GM12891 (cell line): Measurements from ENCODE around the gene LIX1L. TPM values are rescaled to one million over a fixed set of nuclear protein-coding genes. Genes with fewer than 3 reads are reported as not detected.

Source experiments
- DNase-seq: peaks from one replicate; pipeline ENCODE4 v3.0.0; 2011; ENCODE audit warnings: low spot score; ENCODE audit not compliant: insufficient read length
- FAIRE-seq: peaks from 2 replicates; lab custom pipeline; 2011; peaks lifted over from hg19 to GRCh38; lab: Jason Lieb, UNC
- PAX5 ChIP-seq: IDR thresholded peaks from 2 replicates; pipeline ENCODE4 v1.6.1; 2011; ENCODE audit warnings: low read length, moderate library complexity, mild to moderate bottlenecking; ENCODE audit not compliant: insufficient read depth, severe bottlenecking
- POLR2A ChIP-seq: IDR thresholded peaks from 2 replicates; pipeline ENCODE4 v1.6.1; 2011; ENCODE audit warnings: low read depth, low read length, control low read depth
- POLR2AphosphoS5 ChIP-seq: IDR thresholded peaks from 2 replicates; pipeline ENCODE4 v1.6.1; 2011; ENCODE audit warnings: low read depth, low read length, control low read depth
- POU2F2 ChIP-seq: IDR thresholded peaks from 2 replicates; pipeline ENCODE4 v1.6.1; 2011; ENCODE audit warnings: low read depth, mild to moderate bottlenecking, control low read depth, low read length, moderate library complexity
- SPI1 ChIP-seq: IDR thresholded peaks from 2 replicates; pipeline ENCODE4 v1.6.1; 2011; ENCODE audit warnings: low read depth, low read length, control low read depth
- TAF1 ChIP-seq: IDR thresholded peaks from 2 replicates; pipeline ENCODE4 v1.6.1; 2011; ENCODE audit warnings: low read depth, low read length, control low read depth
- polyA plus RNA-seq: library from polyadenylated mRNA; unstranded; fragments of >200 nt; gene quantifications from one replicate; pipeline ENCODE4 v1.2.1, GENCODE V29; 2012; ENCODE audit warnings: low read depth, missing spikeins, inconsistent platforms; ENCODE audit not compliant: missing spikeins

LIX1L gene
- 6.1 TPM for polyA plus RNA-seq

DNA sequence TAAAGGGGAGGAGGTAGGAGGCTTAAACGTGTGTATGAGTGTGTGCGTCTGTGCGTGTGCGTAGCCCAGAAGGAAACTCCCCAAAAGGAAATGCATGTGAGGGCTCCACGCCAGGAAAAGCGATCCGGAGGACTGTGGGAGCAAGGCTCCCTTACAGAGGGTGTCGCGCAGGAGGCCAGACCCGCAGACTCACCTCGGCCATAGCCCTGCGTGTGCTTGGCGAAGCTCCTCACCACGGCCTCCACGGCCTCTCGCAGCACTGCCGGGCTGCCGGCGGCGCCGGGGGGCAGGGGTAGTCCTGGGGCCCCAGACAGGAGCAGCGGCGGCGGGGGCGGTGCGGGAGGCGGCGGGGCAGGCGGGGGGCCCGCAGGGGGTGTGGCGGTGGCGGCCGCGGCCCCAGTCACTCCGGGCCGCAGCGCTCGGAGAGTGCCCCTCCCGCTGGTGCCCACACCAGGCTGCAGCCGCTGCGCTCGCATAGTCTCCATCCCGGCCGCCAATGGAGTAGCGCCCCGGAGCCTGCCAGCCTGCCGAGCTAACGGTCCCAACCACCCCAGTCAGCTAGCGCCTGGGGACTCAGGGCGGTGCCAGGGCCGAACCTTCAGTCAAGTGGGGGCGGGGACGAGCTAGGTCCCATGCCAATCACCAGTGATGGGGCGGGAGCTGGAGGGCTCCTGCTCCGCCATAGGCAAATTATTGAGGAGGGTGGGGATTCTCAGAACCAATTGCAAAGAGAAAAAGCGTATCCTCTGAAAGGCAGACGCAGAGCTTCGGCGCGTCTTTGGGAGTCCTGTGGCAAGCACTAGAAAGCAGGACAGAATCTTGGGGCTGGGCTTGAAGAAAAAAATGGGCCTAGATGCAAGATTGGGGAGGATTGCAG, at the start of gene LIX1L:
Gene LIX1L, minus strand, starts transcription at position 575 of the 877 bp plus-strand sequence. Its CDS starts 90 bp downstream, at position 485.
- TF ChIP-seq PAX5 (no peak), TAF1 (no peak), POLR2AphosphoS5 (peak; percentile 68), POU2F2 (no peak), SPI1 (no peak), POLR2A (peak; percentile 70)
- DNase-seq (peak; percentile 89), FAIRE-seq (peak; percentile 88)

DNA sequence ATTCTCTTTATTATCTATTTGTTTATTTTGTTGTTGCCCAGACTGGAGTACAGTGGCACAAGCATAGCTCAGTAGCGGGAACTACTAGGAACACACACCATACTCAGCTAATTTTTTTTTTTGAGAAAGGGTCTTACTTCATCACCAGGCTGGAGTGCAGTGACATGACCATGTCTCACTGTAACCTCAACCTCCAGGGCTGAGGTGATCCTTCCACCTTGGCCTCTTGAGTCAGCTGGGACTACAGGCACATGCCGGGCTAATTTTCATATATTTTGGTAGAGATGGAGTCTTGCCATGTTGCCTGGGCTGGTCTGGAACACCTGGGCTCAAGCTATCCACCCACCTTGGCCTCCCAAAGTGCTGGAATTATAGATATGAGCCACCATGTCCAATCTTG, 43.9 kb upstream of the LIX1L start:
- DNase-seq, result no peak
- no peak for FAIRE-seq

DNA sequence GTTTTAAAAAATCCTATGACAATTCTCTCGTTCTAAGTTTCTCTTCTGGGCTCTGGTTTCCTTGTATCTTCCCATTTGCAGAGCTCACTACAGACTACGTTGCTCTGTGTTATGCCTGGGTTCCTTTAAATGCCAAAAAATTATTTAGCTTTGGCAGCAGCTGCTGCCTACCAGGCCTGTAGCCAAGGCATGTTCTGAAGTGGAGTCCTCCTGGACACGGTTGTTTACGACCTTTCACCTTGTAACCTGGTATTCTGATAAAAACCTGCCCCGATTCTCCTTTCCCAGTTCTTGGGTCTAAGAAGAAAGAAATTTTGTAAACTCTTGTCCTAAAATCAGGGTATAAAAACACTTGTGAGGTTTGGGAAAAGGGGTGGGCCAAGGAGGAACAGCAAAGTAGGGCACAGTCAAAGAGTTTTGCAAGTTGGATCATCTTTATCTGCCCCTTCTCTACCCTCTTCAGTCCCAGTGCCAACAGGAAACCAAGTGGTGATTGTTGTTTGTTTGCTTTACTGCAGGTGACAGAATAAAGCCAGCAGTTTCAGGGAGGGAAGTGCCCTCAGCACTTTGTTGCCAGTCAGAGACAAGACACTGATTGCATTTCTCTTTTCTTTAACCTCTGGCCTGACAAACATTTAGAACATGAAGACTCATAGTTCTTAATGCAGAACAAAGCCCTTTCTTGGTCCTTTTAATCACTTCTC, 41.7 kb upstream of the LIX1L start:
- FAIRE-seq (no peak), DNase-seq (no peak)
- TF ChIP-seq POLR2AphosphoS5, result no peak
- TF ChIP-seq POLR2A, result no peak
- TF ChIP-seq PAX5, result no peak
- TF ChIP-seq POU2F2, result no peak
- TF ChIP-seq TAF1, result no peak
- no peak for TF ChIP-seq SPI1

More for the DNA sequence above, 43.9 kb upstream of the LIX1L start:
- TF ChIP-seq TAF1, result no peak

DNA sequence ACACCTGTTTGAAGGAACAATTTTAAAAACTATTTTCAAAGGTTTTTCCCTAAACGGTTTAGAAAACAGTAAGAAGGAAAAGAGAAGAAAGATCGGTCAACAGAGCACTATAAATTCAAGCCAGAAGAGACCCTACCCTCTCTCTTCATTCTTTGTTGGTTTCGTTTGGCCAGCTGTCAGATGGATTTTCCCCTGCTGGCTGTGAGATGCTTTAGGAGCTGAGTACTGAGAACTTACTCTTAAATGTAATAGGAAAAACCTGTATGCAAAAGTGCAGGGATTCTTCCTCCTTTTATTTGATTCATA, 39.9 kb upstream of the LIX1L start:
- no peak for DNase-seq
- TF ChIP-seq PAX5, result no peak
- no peak for FAIRE-seq

DNA sequence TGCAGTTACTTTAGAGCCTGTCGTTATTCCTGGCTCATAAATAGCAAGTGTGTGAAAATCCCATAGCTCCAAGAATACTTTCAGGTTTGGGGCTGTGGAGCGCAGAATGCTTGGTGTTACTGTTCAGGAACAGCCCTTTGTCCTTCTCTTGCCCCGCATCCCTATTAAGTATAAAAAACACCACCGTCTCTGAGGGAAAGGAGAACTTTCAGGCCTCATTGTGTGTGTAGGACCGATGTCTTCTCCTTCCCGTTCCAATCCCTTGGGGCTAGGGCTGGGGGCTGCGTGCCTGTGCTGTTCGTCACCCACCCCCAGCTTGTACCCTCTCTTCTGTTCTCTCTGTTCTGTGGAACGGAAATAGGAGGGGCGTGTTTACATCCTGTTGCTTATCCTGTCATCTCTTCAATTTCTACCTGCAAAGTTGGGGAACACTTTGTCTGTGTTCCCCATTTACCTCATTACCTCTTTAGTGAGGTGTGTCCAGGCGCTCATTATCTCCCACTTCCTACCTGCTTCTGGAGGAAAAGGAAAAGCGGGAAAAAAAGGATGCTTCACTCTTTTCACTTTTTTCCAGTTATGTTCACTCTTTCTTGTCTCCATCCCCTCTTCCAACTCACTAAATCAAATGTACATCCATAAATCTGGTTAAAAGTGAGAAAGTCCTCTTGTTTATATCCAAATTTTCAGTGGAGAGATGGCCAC, 39.4 kb upstream of the LIX1L start:
- DNase-seq, result peak; percentile 37
- FAIRE-seq, result peak; percentile 38
- TF ChIP-seq SPI1 (peak; percentile 49; the same call in 1 of the 2 replicates), POU2F2 (peak; percentile 57; the same call in 1 of the 2 replicates), TAF1 (peak; percentile 70; the same call in 1 of the 2 replicates), POLR2A (peak; percentile 88), POLR2AphosphoS5 (peak; percentile 81), PAX5 (no peak)

DNA sequence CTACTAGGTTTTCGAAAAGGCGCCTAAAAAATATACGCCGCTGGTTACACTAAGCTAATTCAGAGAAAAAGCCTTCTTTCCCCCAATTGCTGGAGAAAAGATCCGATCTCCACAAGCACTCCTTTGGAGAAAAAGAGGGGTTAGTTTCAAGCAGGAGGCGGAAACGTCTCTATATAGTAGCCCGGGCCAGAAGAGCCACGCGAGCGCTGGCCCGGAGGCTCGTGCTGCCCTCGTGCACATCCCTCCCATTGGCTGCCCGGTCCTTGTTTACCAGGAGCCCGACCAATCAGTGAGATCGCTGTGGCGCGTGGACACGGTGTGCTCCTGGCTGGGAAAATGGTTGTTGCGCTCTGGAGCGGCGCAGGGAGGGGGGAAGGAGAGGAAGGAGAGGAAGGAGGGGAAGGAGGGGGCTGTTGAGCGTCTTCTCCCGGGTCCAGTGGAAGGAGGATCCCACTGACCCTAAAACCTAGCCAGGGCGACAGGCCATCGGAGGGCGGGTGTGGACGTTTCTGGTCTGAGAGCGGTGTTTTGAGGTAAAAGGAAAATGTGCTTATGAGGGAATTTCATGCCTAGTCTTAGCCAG, 38.7 kb upstream of the LIX1L start, which contains the start of gene TXNIP:
Gene TXNIP, minus strand, starts transcription at position 147 of the 583 bp plus-strand sequence. CDS start 313 bp downstream, outside the sequence.
- peak; percentile 92 for FAIRE-seq
- DNase-seq, result peak; percentile 87
- TF ChIP-seq SPI1 (peak; percentile 15; the same call in 1 of the 2 replicates), POU2F2 (peak; percentile 50), POLR2A (peak; percentile 100), POLR2AphosphoS5 (peak; percentile 99), TAF1 (peak; percentile 83), PAX5 (no peak)

DNA sequence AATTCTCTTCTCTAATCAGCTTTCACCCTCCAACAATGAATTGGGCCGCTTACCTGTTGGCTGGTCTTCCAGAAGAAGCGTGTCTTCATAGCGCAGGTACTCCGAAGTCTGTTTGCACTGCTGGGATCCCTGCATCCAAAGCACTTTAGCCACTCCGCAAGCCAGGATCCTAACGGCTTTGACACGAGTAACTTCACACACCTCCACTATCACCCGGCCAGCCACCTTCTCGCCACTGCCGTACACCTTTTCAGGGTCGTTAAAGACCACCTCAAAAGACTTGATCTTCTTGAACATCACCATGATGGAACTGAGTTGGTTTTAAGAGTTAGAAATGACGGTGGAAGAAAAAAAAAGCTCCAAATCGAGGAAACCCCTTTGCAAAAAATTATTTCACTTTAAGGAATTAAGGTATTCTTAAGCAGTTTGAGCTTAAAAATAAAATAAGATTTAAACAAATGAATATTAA, 38.2 kb upstream of the LIX1L start:
- peak; percentile 23 for FAIRE-seq
- DNase-seq, result no peak
- no peak for TF ChIP-seq PAX5
- TF ChIP-seq POLR2AphosphoS5, result no peak; the same call in none of the 2 replicates
- no peak for TF ChIP-seq POU2F2
- no peak for TF ChIP-seq POLR2A

DNA sequence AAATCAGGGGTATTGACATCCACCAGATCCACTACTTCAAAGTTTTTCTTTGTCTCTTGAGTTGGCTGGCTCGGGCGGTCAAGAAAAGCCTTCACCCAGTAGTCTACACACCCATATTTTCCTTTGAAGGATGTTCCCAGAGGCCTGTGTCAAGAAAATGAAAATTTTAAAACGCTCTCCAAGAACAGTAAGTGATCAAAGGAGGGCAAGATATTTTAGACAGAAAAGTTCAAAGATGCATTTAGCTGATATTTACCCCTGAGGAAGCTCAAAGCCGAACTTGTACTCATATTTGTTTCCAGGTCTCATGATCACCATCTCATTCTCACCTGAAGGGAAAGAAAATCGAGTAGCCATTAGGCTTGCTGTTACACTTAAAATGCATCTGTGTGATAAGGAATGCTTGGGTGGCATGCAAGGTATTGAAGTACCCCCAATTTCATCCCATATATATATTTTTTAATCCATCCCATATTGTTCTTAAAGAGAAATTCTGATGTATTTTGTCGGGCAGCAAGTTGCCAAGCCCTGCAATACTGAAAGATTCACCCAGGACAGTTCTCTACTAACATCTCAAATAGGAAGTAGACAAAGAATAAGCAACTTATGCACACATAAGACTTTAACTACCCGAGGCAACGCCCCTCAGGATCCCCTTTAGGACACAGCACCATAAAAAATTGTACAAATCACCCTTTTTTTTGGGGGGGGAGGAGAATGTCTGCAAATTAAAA, 37.5 kb upstream of the LIX1L start:
- TF ChIP-seq TAF1 (no peak), POU2F2 (no peak), POLR2A (no peak), PAX5 (no peak), POLR2AphosphoS5 (no peak; the same call in 1 of the 2 replicates), SPI1 (no peak)
- no peak for DNase-seq
- FAIRE-seq, result no peak
